ENCODE data around the gene SLFN5. TPM values are rescaled to one million over a fixed set of nuclear protein-coding genes. Genes with fewer than 3 reads are reported as not detected.

The SLFN5 gene
- total RNA-seq, 1 experiment from 2014 or later: 17.3 TPM

DNA sequence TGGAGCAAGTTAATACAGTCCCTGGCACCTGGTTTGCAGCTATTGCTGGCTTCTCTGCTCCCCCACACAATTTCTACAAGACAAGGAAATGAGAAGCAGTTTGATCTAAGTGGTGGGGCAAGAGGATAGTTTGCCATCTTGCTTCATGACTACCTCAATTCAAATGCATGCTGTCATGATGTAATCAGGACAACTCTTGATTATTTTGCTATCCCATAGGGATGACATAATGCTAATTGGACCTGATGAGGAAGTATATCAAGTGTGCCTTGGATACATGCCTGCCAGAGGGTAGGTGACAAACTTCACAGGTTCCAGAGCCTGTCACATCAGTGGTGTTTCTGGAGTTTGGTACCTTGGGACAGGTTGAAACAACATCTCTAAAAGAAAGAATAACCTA is 40.9 kb downstream of the SLFN5 start:
- Histone ChIP-seq H4K20me1 (ENCODE audit: insufficient read depth) (no peaks in the 10 kb centered on the region), H3K4me2 (no peak overlapping the region), H3K9me2 (ENCODE audit: insufficient read depth) (no peaks in the 10 kb centered on the region), H3K27me3 (ENCODE audit: insufficient read depth, low read depth) (peaks cover 13% of the 10 kb centered on the region; the same call in 1 of the 2 replicates), H2AFZ (no peak overlapping the region), H3K9me3 (ENCODE audit: insufficient read depth, low read depth) (no peaks in the 10 kb centered on the region), H3K4me1 (replicated peaks; ENCODE audit: insufficient read depth) (no peaks in the 10 kb centered on the region), H3K4me3 (no peak overlapping the region), H3K36me3 (ENCODE audit: low read depth) (no peaks in the 10 kb centered on the region), H3K27ac (no peak overlapping the region), H3F3A (ENCODE audit: insufficient read depth, low read depth) (no peaks in the 10 kb centered on the region), H3K79me2 (ENCODE audit: low read depth) (no peaks in the 10 kb centered on the region)
- ChIA-PET CTCF (no interaction called here), POLR2A (ENCODE audit: unreplicated experiment) (no interaction called here)
- intact Hi-C loops (cut with micrococcal nuclease; ENCODE audit: unreplicated experiment): no loop called here
- BruUV-seq (replicated peaks): no TSS peak
- TF ChIP-seq, protein P1, sequence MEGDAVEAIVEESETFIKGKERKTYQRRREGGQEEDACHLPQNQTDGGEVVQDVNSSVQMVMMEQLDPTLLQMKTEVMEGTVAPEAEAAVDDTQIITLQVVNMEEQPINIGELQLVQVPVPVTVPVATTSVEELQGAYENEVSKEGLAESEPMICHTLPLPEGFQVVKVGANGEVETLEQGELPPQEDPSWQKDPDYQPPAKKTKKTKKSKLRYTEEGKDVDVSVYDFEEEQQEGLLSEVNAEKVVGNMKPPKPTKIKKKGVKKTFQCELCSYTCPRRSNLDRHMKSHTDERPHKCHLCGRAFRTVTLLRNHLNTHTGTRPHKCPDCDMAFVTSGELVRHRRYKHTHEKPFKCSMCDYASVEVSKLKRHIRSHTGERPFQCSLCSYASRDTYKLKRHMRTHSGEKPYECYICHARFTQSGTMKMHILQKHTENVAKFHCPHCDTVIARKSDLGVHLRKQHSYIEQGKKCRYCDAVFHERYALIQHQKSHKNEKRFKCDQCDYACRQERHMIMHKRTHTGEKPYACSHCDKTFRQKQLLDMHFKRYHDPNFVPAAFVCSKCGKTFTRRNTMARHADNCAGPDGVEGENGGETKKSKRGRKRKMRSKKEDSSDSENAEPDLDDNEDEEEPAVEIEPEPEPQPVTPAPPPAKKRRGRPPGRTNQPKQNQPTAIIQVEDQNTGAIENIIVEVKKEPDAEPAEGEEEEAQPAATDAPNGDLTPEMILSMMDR (conservative IDR thresholded peaks at IDR 0.05): no peak
- TF ChIP-seq EZH2 (IDR thresholded peaks at IDR 0.05; ENCODE audit: low read depth): no peak
- no peak for DNase-seq

DNA sequence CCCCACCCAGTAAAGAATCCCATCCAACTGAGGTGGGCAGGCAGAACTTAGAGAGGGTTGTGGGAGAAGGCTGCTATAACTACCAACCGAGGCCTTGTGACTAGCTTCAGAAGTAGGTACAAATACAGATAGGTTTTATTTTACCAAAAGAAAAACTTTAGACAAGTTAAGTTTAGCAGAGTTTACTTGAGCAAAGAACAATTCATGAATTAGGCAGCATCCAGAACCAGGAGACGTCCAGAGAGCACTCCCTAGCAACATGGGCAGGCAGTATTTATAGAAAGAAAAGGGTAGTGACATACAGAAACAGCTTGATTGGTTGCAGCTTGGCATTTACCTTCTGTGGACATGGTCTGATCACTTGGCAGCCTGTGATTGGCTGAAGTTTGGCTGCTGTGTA is 42.1 kb downstream of the SLFN5 start:
- Histone ChIP-seq H3K4me3 (no peak overlapping the region), H3K27me3 (ENCODE audit: insufficient read depth, low read depth) (peaks cover 13% of the 10 kb centered on the region; the same call in 1 of the 2 replicates), H3K9me2 (ENCODE audit: insufficient read depth) (no peaks in the 10 kb centered on the region), H3K36me3 (ENCODE audit: low read depth) (no peaks in the 10 kb centered on the region), H3K79me2 (ENCODE audit: low read depth) (no peaks in the 10 kb centered on the region), H2AFZ (no peak overlapping the region), H3F3A (ENCODE audit: insufficient read depth, low read depth) (no peaks in the 10 kb centered on the region), H3K4me2 (no peak overlapping the region), H3K27ac (no peak overlapping the region), H3K9me3 (ENCODE audit: insufficient read depth, low read depth) (no peaks in the 10 kb centered on the region), H4K20me1 (ENCODE audit: insufficient read depth) (no peaks in the 10 kb centered on the region), H3K4me1 (replicated peaks; ENCODE audit: insufficient read depth) (no peaks in the 10 kb centered on the region)
- BruUV-seq (replicated peaks): no TSS peak
- intact Hi-C loops (cut with micrococcal nuclease; ENCODE audit: unreplicated experiment): no loop called here
- no peak for TF ChIP-seq EZH2 (IDR thresholded peaks at IDR 0.05; ENCODE audit: low read depth)
- POLR2A ChIA-PET (ENCODE audit: unreplicated experiment): interaction anchor here (0.7 kb wide), 1 partner anchor 12 kb away, joined by 4 read pairs; no protein-coding TSS in a partner anchor
- CTCF ChIA-PET: no interaction called here
- DNase-seq: no peak

DNA sequence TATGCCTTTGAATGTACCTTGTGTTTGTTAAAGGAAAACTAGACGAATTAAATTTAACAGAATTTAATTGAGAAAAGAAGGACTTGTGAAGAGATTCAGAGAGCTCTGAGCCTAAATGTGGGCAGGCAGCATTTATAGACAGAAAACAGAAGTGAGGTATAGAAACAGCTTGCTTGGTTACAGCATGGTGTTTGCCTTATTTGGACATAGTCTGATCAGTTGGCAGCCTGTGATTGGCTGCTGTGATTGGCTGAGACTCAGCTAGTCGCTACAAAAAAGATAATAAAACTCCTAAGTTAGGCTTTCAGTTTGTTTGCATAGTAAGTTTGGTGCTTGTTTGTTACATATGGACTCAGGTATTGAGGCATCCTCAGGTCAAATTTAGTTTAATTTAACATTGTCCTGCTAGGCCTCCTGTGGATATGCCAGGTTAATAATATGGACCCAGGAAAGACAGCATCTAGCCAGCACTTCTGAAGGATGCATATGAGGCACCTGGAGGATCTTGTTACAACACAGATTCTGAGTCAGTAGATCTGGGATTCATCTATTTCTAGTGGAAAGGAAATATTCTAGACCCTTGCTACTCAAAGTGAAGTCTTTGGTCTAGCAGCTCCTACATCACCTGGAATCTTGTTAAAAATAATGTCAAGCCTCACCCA is 43.4 kb downstream of the SLFN5 start:
- no peaks in the 10 kb centered on the region for H3K36me3 ChIP-seq (ENCODE audit: low read depth)
- intact Hi-C loops (cut with micrococcal nuclease; ENCODE audit: unreplicated experiment): no loop called here
- DNase-seq: no peak
- ChIA-PET POLR2A (ENCODE audit: unreplicated experiment) (no interaction called here), CTCF (interaction anchor here (0.7 kb wide), 1 partner anchor 719 kb away, joined by 3 read pairs; no protein-coding TSS in a partner anchor)
- H3K4me1 ChIP-seq (replicated peaks; ENCODE audit: insufficient read depth): no peaks in the 10 kb centered on the region
- H3K79me2 ChIP-seq (ENCODE audit: low read depth): no peaks in the 10 kb centered on the region
- TF ChIP-seq EZH2 (IDR thresholded peaks at IDR 0.05; ENCODE audit: low read depth): no peak
- TF ChIP-seq, protein P1 (conservative IDR thresholded peaks at IDR 0.05): no peak
- H3K4me2 ChIP-seq: no peak overlapping the region
- no peaks in the 10 kb centered on the region for H4K20me1 ChIP-seq (ENCODE audit: insufficient read depth)
- H3K27ac ChIP-seq: no peak overlapping the region
- H3K4me3 ChIP-seq: no peak overlapping the region
- H3K9me3 ChIP-seq (ENCODE audit: insufficient read depth, low read depth): no peaks in the 10 kb centered on the region
- no peak overlapping the region for H2AFZ ChIP-seq
- BruUV-seq (replicated peaks): no TSS peak
- H3K27me3 ChIP-seq (ENCODE audit: insufficient read depth, low read depth): peaks cover 13% of the 10 kb centered on the region; the same call in 1 of the 2 replicates
- no peaks in the 10 kb centered on the region for H3F3A ChIP-seq (ENCODE audit: insufficient read depth, low read depth)
- no peaks in the 10 kb centered on the region for H3K9me2 ChIP-seq (ENCODE audit: insufficient read depth)
